ENCODE measurements around the gene PLEKHH3. TPM values are rescaled to one million over a fixed set of nuclear protein-coding genes. Genes with fewer than 3 reads are reported as not detected.
A peak's percentile ranks its signal among the peaks of the same experiment; 100 is the strongest.
"Not testable (repeated sequence)": the region's sequence is repeated elsewhere in the genome, so short reads cannot be mapped to it uniquely, and the experiment has no call there.

Gene PLEKHH3
- total RNA-seq, 1 experiment from 2014 or later = 46.1 TPM

DNA sequence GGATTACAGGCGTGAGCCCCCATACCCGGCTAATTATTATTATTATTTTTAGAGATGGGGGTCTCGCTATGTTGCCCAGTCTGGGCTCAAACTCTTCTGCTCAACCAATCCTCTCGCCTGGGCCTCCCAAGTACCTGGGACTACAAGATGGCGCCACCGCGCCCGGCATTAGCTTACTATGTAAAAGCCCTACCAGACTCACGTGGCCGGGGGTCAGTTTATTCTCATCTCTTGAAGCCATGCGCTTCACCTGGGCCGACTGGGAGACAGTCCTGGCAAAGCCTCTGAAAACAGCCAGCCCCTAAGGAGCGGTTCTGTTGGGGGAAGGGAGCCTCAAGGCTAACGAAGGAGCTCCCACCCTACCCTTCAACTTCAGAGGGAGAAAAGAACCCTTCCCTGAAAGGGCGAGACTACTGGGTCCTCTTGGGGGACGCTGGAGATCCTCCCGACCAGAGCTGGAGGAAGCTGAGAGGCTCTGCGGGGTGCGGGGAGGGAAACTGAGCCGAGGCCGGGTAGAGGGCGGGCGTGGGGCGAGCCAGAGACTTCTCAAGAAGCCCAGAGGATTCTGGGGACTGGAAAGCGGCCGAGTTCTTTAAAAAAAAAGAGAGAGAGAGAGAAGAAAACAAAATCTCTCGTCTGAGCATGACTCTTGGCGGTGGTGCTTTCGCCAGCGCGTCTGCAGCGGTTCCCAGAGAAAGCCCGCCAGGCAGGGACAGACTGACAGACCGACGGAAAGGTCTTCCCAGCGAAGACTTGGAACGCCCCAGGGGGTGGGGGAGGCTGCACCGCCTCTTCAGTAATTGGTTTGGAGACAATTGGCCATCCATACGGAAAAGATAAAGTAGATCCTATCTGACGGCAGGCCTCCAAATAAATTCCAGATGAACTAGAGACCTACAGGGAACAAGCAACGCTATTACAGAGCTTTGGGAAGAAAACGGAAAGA, 23.3 kb downstream of the PLEKHH3 start:
- in situ Hi-C loops (cut with HindIII; ENCODE audit: low sequenced_read_pairs) = no loop called here
- DNase-seq (ENCODE audit: low spot score) = peak; percentile 62

DNA sequence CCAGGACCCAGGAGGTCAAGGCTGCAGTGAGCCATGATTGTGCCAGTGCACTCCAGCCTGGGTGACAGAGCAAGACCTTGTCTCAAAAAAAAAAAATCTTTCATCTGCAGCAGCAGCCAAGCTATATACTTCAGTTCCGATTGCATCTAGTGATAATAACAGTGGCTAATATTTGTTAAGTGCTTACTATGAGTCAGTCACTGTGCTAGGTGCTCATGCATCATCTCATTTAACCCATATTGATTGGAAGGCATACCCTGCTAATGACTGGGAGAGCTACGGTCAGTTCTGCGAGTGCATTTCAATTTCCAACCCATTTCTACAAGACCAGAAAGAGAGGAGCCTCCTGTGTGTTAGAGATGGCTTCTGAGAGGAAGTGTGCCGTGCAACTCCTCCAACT, 25.4 kb downstream of the PLEKHH3 start:
- in situ Hi-C loops (cut with HindIII; ENCODE audit: low sequenced_read_pairs) = no loop called here
- DNase-seq (ENCODE audit: low spot score) = no peak

DNA sequence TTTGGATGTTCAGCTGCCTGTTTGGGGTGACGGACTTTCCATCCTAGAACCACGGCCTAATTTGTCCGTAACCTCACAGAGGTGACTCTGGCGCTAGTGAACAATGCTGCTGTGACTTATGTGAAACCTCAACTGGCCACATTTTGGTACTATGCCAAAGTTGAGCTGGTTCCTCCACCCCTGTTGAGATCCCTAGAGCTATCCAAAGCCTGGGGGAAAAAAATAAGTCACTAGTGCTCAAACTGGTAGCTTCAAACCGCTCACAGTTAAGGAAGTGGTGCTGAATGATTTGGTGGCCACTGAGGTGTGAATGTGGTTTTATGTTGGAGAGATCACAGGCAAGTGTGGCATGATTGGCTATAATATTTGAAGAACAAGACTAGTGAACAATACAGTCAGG, 29.0 kb downstream of the PLEKHH3 start:
- in situ Hi-C loops (cut with HindIII; ENCODE audit: low sequenced_read_pairs) = no loop called here
- no peak for DNase-seq (ENCODE audit: low spot score)

DNA sequence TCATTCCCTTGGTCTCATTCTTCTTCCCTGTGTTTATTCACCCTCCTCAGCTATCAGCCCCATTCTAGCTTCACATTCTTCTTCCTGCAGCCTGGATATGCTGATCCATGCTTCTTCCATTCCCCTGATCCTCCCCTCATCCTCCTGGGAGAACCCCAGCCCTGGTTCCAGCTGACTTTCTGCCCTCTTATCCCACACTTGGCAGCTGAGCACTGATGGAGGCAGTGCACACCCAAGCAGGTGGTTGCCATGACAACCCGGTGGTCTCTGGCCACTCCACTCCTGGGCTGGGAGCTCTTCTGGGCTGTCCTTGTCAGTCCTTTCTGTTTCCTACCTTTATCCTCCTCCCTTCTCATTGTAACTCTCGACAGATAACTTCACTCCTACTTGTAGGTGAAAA, 34.5 kb downstream of the PLEKHH3 start:
- in situ Hi-C loops (cut with HindIII; ENCODE audit: low sequenced_read_pairs) = no loop called here
- no peak for DNase-seq (ENCODE audit: low spot score)

DNA sequence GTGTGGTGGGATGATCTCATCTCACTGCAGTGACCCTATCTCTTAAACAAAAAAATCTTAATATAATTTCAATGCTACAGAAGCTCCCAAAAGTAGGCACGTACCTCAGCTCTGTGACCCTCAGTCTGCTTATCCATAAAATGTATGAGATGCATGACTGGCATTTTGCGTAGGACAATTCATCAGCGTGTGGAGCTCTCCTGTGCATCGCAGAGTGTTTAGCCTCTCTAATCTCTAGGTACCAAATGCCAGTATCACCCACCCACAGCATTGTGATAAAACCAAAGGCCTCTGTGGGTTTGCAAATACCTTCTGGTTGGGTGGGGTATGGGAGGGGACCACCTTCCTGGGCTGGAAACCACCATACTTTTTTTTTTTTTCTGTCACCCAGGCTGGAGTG, 36.7 kb downstream of the PLEKHH3 start:
- no peak for DNase-seq (ENCODE audit: low spot score)
- in situ Hi-C loops (cut with HindIII; ENCODE audit: low sequenced_read_pairs) = no loop called here

DNA sequence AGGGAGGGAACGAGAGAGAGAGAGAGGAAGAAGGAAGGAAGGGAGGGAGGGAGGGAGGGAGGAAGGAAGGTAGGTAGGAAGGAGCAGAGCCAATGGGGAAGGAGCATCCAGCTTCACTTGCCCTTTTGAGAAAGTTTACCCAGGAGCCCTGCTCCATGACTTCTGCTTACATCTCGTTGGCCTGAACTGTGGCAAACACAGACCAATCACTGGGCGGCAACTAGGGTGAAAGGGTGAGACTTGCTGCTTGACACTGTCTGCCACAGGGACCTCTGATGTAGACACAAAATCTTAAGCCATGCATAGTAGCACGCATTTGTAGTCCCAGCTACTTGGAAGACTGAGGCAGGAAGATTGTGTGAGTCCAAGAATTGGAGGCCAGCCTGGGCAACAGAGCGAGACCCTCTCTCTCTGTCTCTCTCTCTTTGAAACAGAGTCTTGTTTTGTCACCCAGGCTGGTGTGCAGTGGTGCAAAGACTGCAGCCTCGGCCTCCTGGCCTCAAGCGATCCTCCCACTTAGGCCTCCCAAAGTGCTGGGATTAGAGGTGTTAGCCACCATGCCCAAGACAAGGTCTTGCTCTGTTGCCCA, 37.2 kb downstream of the PLEKHH3 start:
- in situ Hi-C loops (cut with HindIII; ENCODE audit: low sequenced_read_pairs) = no loop called here

GRCh38 chr17:42632949-42633444, 43.8 kb downstream of the PLEKHH3 start:
- in situ Hi-C loops (cut with HindIII; ENCODE audit: low sequenced_read_pairs) = no loop called here
- DNase-seq (ENCODE audit: low spot score) = no peak

More for the DNA sequence above, 37.2 kb downstream of the PLEKHH3 start:
- DNase-seq (ENCODE audit: low spot score) = no peak

- in situ Hi-C loops (cut with HindIII; ENCODE audit: low sequenced_read_pairs) = no loop called here
Observed at GRCh38 chr17:42629411-42630009, 47.3 kb downstream of the PLEKHH3 start.

GRCh38 chr17:42627032-42627764, 49.6 kb downstream of the PLEKHH3 start:
- DNase-seq (ENCODE audit: low spot score); in situ Hi-C loops (cut with HindIII; ENCODE audit: low sequenced_read_pairs): not testable (repeated sequence)

More at GRCh38 chr17:42629411-42630009, 47.3 kb downstream of the PLEKHH3 start:
- no peak for DNase-seq (ENCODE audit: low spot score)

DNA sequence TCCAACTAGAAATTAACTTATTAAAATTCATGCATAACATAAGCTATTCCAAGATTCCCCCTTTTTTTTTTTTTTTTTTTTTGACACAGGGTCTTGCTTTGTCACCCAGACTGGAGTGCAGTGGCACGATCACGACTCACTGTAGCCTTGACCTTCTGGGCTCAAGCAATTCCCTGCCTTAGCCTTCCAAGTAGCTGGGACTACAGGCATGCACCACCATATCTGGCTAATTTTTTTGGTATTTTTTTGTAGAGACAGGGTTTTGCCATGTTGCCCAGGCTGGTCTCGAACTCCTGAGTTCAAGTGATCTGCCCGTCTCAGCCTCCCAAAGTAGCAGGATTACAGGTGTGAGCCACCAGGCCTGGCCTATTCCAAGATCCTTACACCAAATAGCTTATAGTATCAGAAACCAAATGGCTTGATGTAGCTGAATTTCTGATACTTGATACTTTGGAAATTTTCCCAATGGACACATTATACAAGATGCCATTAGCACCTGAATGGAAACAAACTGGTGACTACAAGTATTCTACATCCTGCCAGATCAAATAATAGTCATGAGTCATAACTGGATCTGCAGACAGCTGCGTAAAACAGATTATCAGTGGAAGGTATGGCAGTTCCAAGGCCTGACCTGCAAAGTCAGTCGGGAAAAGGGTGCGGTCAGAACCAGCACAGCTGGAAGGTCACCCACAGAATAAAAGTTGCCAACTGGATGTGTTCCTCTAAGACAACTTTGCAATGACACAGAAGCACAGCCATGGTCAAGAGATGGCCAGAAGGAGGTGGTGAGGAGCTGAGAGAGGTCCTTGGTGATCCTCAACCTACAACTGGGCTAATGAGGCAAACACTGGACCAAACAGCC, 52.8 kb downstream of the PLEKHH3 start:
- no peak for DNase-seq (ENCODE audit: low spot score)
- in situ Hi-C loops (cut with HindIII; ENCODE audit: low sequenced_read_pairs) = no loop called here

DNA sequence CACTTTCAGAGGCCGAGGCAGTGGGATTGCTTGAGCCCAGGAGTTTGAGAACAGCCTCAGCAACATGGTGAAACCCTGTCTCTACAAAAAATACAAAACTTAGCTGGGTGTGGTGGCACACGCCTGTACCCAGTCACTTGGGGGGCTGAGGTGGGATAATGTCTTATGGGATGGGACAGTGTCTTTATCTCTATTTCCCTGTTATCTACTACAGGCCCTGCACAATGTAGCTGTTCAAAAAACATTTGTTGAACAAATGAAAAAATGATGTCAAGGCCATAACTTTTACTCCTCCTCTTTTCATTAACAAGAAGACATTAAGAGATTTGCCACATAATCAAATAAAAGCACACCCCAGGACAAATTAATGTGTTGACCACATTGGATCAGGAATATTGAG, 53.5 kb downstream of the PLEKHH3 start:
- no peak for DNase-seq (ENCODE audit: low spot score)
- in situ Hi-C loops (cut with HindIII; ENCODE audit: low sequenced_read_pairs) = no loop called here

- in situ Hi-C loops (cut with HindIII; ENCODE audit: low sequenced_read_pairs); DNase-seq (ENCODE audit: low spot score): not testable (repeated sequence)
Observed at GRCh38 chr17:42621987-42622386, 54.8 kb downstream of the PLEKHH3 start.

DNA sequence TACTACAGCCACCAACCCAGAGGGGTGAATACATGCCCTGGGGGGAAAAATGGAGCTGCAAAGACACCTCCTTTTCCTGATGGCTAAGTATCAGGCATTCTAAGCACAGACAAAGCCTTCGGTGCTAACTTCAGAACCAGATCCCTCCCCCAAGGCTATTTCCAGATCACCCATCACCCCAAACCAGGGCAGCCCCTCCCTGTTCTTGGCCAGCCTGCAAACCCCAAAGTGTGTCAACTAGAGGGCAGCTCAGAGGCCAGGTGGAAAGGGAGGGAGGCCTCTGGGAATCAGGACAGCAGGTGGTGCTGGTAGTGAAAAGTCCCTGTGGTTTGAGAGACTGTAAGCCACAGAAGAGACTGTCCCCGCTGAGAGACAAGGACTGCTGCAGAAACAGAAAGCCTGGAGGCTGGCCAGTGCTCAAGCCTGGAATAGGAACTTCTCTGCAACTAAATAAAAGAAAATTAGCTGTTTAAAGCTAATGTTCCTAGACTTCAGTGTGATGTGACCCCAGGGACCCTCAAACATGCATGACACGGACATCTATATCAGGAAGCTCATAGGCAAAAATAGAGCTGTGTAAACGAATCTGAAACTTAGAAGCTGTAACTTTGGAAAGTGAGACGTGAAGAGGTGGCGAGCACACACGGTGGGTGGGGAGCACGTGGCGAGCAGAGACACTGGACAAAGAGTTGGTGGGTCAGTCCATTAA, 58.2 kb downstream of the PLEKHH3 start:
- in situ Hi-C loops (cut with HindIII; ENCODE audit: low sequenced_read_pairs) = no loop called here
- DNase-seq (ENCODE audit: low spot score) = peak; percentile 34

DNA sequence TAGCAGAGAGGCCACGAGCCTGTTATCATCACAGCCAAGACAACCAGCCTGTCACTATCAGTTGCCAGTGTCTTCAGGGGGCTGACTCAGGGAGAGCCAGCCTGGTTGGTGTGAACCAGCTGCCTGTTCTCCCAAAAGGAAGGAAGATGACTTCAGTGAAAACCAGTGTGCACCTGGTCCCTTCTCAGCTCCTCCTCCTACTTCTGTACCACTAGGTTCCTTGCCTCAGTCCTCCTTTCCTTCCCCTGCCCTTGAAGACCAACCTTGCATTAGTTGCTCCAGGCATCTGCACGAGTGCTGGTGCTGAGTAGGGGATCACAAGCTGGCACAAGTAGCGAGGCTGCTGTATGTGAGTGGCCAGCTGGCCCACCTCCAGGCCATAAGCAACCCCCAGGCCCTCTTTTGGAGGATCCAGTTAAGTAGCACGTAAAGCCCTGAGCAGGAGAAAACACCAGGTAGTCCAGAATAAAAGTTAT, 58.8 kb downstream of the PLEKHH3 start:
- in situ Hi-C loops (cut with HindIII; ENCODE audit: low sequenced_read_pairs) = no loop called here
- no peak for DNase-seq (ENCODE audit: low spot score)

All from G401 (cell line).